Endodermal cell (in vitro differentiated cells): ENCODE results near the gene PGGT1B. TPM values are rescaled to one million over a fixed set of nuclear protein-coding genes. Genes with fewer than 3 reads are reported as not detected.

ENCODE experiments used
- DNase-seq: peaks from one replicate; pipeline ENCODE4 v3.0.0-alpha.2; 2017
- H3K27ac ChIP-seq: 2 replicates; pipeline ENCODE4 v1.5.1; 2013; ENCODE audit warnings: mild to moderate bottlenecking, low read depth, low read length, moderate library complexity
- H3K27me3 ChIP-seq: 2 replicates; pipeline ENCODE4 v1.6.1; 2013; ENCODE audit warnings: mild to moderate bottlenecking, low read length, moderate library complexity; ENCODE audit not compliant: insufficient read depth, control insufficient read depth, poor library complexity, severe bottlenecking
- H3K36me3 ChIP-seq: 2 replicates; pipeline ENCODE4 v1.7.0; 2013; ENCODE audit warnings: mild to moderate bottlenecking, low read length, moderate library complexity; ENCODE audit not compliant: control insufficient read depth, insufficient read depth
- H3K4me1 ChIP-seq: one replicate; pipeline ENCODE4 v1.7.0; 2013; ENCODE audit warnings: low read length; ENCODE audit not compliant: control insufficient read depth, insufficient read depth
- H3K4me3 ChIP-seq: 2 replicates; pipeline ENCODE4 v1.5.1; 2013; ENCODE audit warnings: mild to moderate bottlenecking, low read length, moderate library complexity
- H3K9ac ChIP-seq: 2 replicates; pipeline ENCODE4 v1.6.1; 2013; ENCODE audit warnings: mild to moderate bottlenecking, low read length, moderate library complexity; ENCODE audit not compliant: poor library complexity, severe bottlenecking; ENCODE audit errors: extremely low read depth
- H3K9me3 ChIP-seq: 2 replicates; pipeline ENCODE4 v1.6.1; 2013; ENCODE audit warnings: mild to moderate bottlenecking, low read length, moderate library complexity; ENCODE audit not compliant: control insufficient read depth
- H3K27ac Mint-ChIP-seq: 2 replicates; pipeline ENCODE4 v1.8.0; 2020; ENCODE audit warnings: mixed read lengths
- H3K27me3 Mint-ChIP-seq: 2 replicates; pipeline ENCODE4 v1.8.0; 2021; ENCODE audit warnings: mild to moderate bottlenecking, mixed read lengths; ENCODE audit not compliant: insufficient read depth
- H3K36me3 Mint-ChIP-seq: 2 replicates; pipeline ENCODE4 v1.8.0; 2020; ENCODE audit warnings: low read depth, mixed read lengths
- H3K4me1 Mint-ChIP-seq: 2 replicates; pipeline ENCODE4 v1.8.0; 2020; ENCODE audit warnings: mixed read lengths
- H3K4me3 Mint-ChIP-seq: 2 replicates; pipeline ENCODE4 v1.8.0; 2020; ENCODE audit warnings: mild to moderate bottlenecking, moderate library complexity, mixed read lengths
- H3K9me3 Mint-ChIP-seq: 2 replicates; pipeline ENCODE4 v1.8.0; 2020; ENCODE audit warnings: mild to moderate bottlenecking, mixed read lengths
- CTCF ChIP-seq: fragments of 200-600 bp; sonication (generic); conservative IDR thresholded peaks from 2 replicates; pipeline ENCODE4 v1.5.0; 2021; ENCODE audit warnings: antibody characterized with exemption, mild to moderate bottlenecking
- WGBS, 2 experiments: methylation state at CpG; one replicate each; pipeline versions ENCODE4 v1.1.5 to v1.1.7; 2013; ENCODE audit warnings: missing lambda C conversion rate in 2 of 2, mixed read lengths in 1 of 2; ENCODE audit not compliant: insufficient coverage in 1 of 2, insufficient read length in 1 of 2; 5-methylcytosine and 5-hydroxymethylcytosine counted together
- total RNA-seq, 2 donors: library from RNA; stranded (reverse); fragmentation: NEBNext Ultra II Directional in 1 of 2; extraction: Animal tissue kit (Norgen Biotek cat#: 25700) in 1 of 2; gene quantifications; 2 replicates in 1 of 2; 3 replicates in 1 of 2; pipeline ENCODE4 v1.2.1, GENCODE V29; 2021

Gene PGGT1B
- total RNA-seq, 2 donors from 2014 or later: 43.7 to 44.9 TPM

GRCh38 chr5:115297031-115297430 lies 34.4 kb upstream of the PGGT1B start:
- Mint-ChIP-seq H3K4me1 (peaks cover 3% of the 10 kb centered on the region), H3K36me3 (no peaks in the 10 kb centered on the region), H3K4me3 (peak overlapping the region; percentile 15), H3K27ac (no peak overlapping the region), H3K9me3 (no peaks in the 10 kb centered on the region), H3K27me3 (peaks cover 4% of the 10 kb centered on the region)
- H3K9me3 ChIP-seq: peaks cover 7% of the 10 kb centered on the region
- no peak for TF ChIP-seq CTCF
- no peaks in the 10 kb centered on the region for H3K4me1 ChIP-seq
- no peaks in the 10 kb centered on the region for H3K36me3 ChIP-seq
- no peak overlapping the region for H3K27ac ChIP-seq
- 80 to 93% methylated on average over 1 to 5 of the region's 5 CpGs for WGBS, 2 experiments
- DNase-seq: no peak
- no peaks in the 10 kb centered on the region for H3K27me3 ChIP-seq
- H3K4me3 ChIP-seq: no peak overlapping the region
- H3K9ac ChIP-seq: no peak overlapping the region

- peak; percentile 95 for DNase-seq
- Histone ChIP-seq H3K36me3 (no peaks in the 10 kb centered on the region), H3K9me3 (peaks cover 7% of the 10 kb centered on the region), H3K4me3 (peak within 1 kb of the TSS; percentile 95), H3K4me1 (no peaks in the 10 kb centered on the region), H3K9ac (peak within 1 kb of the TSS; percentile 72), H3K27ac (peak within 1 kb of the TSS; percentile 73), H3K27me3 (no peaks in the 10 kb centered on the region)
- peaks cover 3% of the 10 kb centered on the region for H3K4me1 Mint-ChIP-seq
- WGBS, 2 experiments: 0 to 1% methylated on average over 29 to 75 of the region's 86 CpGs
- H3K4me3 Mint-ChIP-seq: peak within 1 kb of the TSS; percentile 74
- peaks cover 4% of the 10 kb centered on the region for H3K27me3 Mint-ChIP-seq
- peak within 1 kb of the TSS; percentile 76 for H3K27ac Mint-ChIP-seq
- no peaks in the 10 kb centered on the region for H3K36me3 Mint-ChIP-seq
- no peak for TF ChIP-seq CTCF
- no peaks in the 10 kb centered on the region for H3K9me3 Mint-ChIP-seq
These were observed 33.7 kb upstream of the PGGT1B start, which contains the start of gene CCDC112 for GRCh38 chr5:115296124-115297022. CCDC112 (minus strand) TSS chr5:115296654; CDS start chr5:115296543, 111 bp downstream.

GRCh38 chr5:115295777-115296123 lies 33.1 kb upstream of the PGGT1B start:
- WGBS, 2 experiments: 8 to 30% methylated on average over 5 to 11 of the region's 11 CpGs
- H3K4me1 Mint-ChIP-seq: peaks cover 3% of the 10 kb centered on the region

More at GRCh38 chr5:115295777-115296123, 33.1 kb upstream of the PGGT1B start:
- peak overlapping the region; percentile 72 for H3K9ac ChIP-seq
- TF ChIP-seq CTCF: no peak
- peak overlapping the region; percentile 95 for H3K4me3 ChIP-seq
- Mint-ChIP-seq H3K4me3 (peak overlapping the region; percentile 74), H3K36me3 (no peaks in the 10 kb centered on the region), H3K27me3 (peaks cover 4% of the 10 kb centered on the region), H3K27ac (peak overlapping the region; percentile 76), H3K9me3 (no peaks in the 10 kb centered on the region)
- DNase-seq: no peak
- H3K36me3 ChIP-seq: no peaks in the 10 kb centered on the region
- no peaks in the 10 kb centered on the region for H3K27me3 ChIP-seq
- peaks cover 7% of the 10 kb centered on the region for H3K9me3 ChIP-seq
- H3K27ac ChIP-seq: peak overlapping the region; percentile 73
- no peaks in the 10 kb centered on the region for H3K4me1 ChIP-seq
